ENCODE measurements around the gene TMEM139.
A peak's percentile ranks its signal among the peaks of the same experiment; 100 is the strongest.

TMEM139 gene

GRCh38 chr7:143252006-143252405, 32.8 kb upstream of the TMEM139 start:
- DNase-seq: no peak
- no peak for TF ChIP-seq CTCF (IDR thresholded peaks at IDR 0.05; ENCODE audit: low read depth, low read length)
- no peaks in the 10 kb centered on the region for H3K27me3 ChIP-seq (ENCODE audit: insufficient read depth, low read depth, severe bottlenecking)
- H3K27ac ChIP-seq: no peak overlapping the region
- peaks cover 4% of the 10 kb centered on the region for H3K9me3 ChIP-seq (ENCODE audit: severe bottlenecking)
- H3K36me3 ChIP-seq: no peaks in the 10 kb centered on the region
- no peak overlapping the region for H3K4me3 ChIP-seq (ENCODE audit: low read depth, low read length)

- no peak for DNase-seq
- no peak for TF ChIP-seq CTCF (IDR thresholded peaks at IDR 0.05; ENCODE audit: low read depth, low read length)
Observed at GRCh38 chr7:143255564-143255963, 29.2 kb upstream of the TMEM139 start.

GRCh38 chr7:143256325-143256724, 28.4 kb upstream of the TMEM139 start:
- TF ChIP-seq CTCF (IDR thresholded peaks at IDR 0.05; ENCODE audit: low read depth, low read length): peak; percentile 18; the same call in 1 of the 2 replicates
- Histone ChIP-seq H3K9me3 (ENCODE audit: severe bottlenecking) (no peaks in the 10 kb centered on the region), H3K27me3 (ENCODE audit: insufficient read depth, low read depth, severe bottlenecking) (no peaks in the 10 kb centered on the region), H3K27ac (no peak overlapping the region), H3K36me3 (no peaks in the 10 kb centered on the region), H3K4me3 (ENCODE audit: low read depth, low read length) (no peak overlapping the region)
- DNase-seq: no peak

More at GRCh38 chr7:143255564-143255963, 29.2 kb upstream of the TMEM139 start:
- no peaks in the 10 kb centered on the region for H3K9me3 ChIP-seq (ENCODE audit: severe bottlenecking)
- H3K27ac ChIP-seq: no peak overlapping the region
- H3K36me3 ChIP-seq: no peaks in the 10 kb centered on the region
- no peak overlapping the region for H3K4me3 ChIP-seq (ENCODE audit: low read depth, low read length)
- H3K27me3 ChIP-seq (ENCODE audit: insufficient read depth, low read depth, severe bottlenecking): no peaks in the 10 kb centered on the region

GRCh38 chr7:143256932-143257331, 27.8 kb upstream of the TMEM139 start:
- H3K27ac ChIP-seq: no peak overlapping the region
- TF ChIP-seq CTCF (IDR thresholded peaks at IDR 0.05; ENCODE audit: low read depth, low read length): no peak
- no peaks in the 10 kb centered on the region for H3K36me3 ChIP-seq
- H3K9me3 ChIP-seq (ENCODE audit: severe bottlenecking): no peaks in the 10 kb centered on the region
- H3K4me3 ChIP-seq (ENCODE audit: low read depth, low read length): no peak overlapping the region
- H3K27me3 ChIP-seq (ENCODE audit: insufficient read depth, low read depth, severe bottlenecking): no peaks in the 10 kb centered on the region
- no peak for DNase-seq

- Histone ChIP-seq H3K27me3 (ENCODE audit: insufficient read depth, low read depth, severe bottlenecking) (no peaks in the 10 kb centered on the region), H3K36me3 (no peaks in the 10 kb centered on the region), H3K27ac (no peak overlapping the region), H3K9me3 (ENCODE audit: severe bottlenecking) (no peaks in the 10 kb centered on the region), H3K4me3 (ENCODE audit: low read depth, low read length) (no peak overlapping the region)
- TF ChIP-seq CTCF (IDR thresholded peaks at IDR 0.05; ENCODE audit: low read depth, low read length): no peak
- DNase-seq: no peak
Observed at GRCh38 chr7:143257501-143257900, 27.3 kb upstream of the TMEM139 start.

- DNase-seq: no peak
- no peak for TF ChIP-seq CTCF (IDR thresholded peaks at IDR 0.05; ENCODE audit: low read depth, low read length)
- Histone ChIP-seq H3K9me3 (ENCODE audit: severe bottlenecking) (no peaks in the 10 kb centered on the region), H3K4me3 (ENCODE audit: low read depth, low read length) (no peak overlapping the region), H3K27me3 (ENCODE audit: insufficient read depth, low read depth, severe bottlenecking) (no peaks in the 10 kb centered on the region), H3K27ac (no peak overlapping the region), H3K36me3 (no peaks in the 10 kb centered on the region)
Observed at GRCh38 chr7:143258831-143259230, 25.9 kb upstream of the TMEM139 start.

Measured in WERI-Rb-1 (cell line).